ENCODE results near the gene MEGF6. TPM values are rescaled to one million over a fixed set of nuclear protein-coding genes. Genes with fewer than 3 reads are reported as not detected.

MEGF6 gene
- total RNA-seq, 1 experiment from 2014 or later: 21.3 TPM

GRCh38 chr1:3602375-3602774 lies 8.9 kb downstream of the MEGF6 start:
- Histone ChIP-seq H3K27ac (ENCODE audit: insufficient read length, low read depth, low read length) (no peak overlapping the region), H2BK15ac (ENCODE audit: low read depth, low read length) (no peak overlapping the region), H3K79me2 (ENCODE audit: insufficient read depth, low read length) (no peaks in the 10 kb centered on the region), H3K4ac (ENCODE audit: low read depth, low read length) (no peak overlapping the region), H3K9me3 (ENCODE audit: control insufficient read depth, low read depth, low read length) (no peaks in the 10 kb centered on the region), H3K23me2 (ENCODE audit: insufficient read length, low read depth, low read length, poor library complexity, severe bottlenecking) (no peaks in the 10 kb centered on the region), H3K18ac (ENCODE audit: insufficient read length, low read depth, low read length) (no peak overlapping the region), H4K5ac (ENCODE audit: insufficient read length, low read depth, low read length) (no peak overlapping the region), H3K4me1 (ENCODE audit: insufficient read depth, low read length) (peaks cover 3% of the 10 kb centered on the region; the same call in 1 of the 2 replicates), H2BK20ac (ENCODE audit: low read depth, low read length, poor library complexity, severe bottlenecking) (no peak overlapping the region), H3T11ph (ENCODE audit: low read length) (no peak overlapping the region), H2AFZ (ENCODE audit: low read length) (no peak overlapping the region), H2BK5ac (ENCODE audit: insufficient read length, low read length) (no peak overlapping the region), H4K8ac (replicated peaks; ENCODE audit: insufficient read length, low read depth, low read length) (no peak overlapping the region), H3K56ac (ENCODE audit: insufficient read length, low read depth, low read length) (no peak overlapping the region), H3K79me1 (ENCODE audit: insufficient read depth, low read depth, low read length, poor library complexity, severe bottlenecking) (no peaks in the 10 kb centered on the region), H2BK120ac (ENCODE audit: low read depth, low read length, poor library complexity, severe bottlenecking) (no peak overlapping the region), H2BK12ac (ENCODE audit: insufficient read length, low read depth, low read length) (no peak overlapping the region), H3K14ac (ENCODE audit: insufficient read depth, low read length) (no peak overlapping the region), H4K20me1 (ENCODE audit: control insufficient read depth, insufficient read depth, insufficient read length) (no peaks in the 10 kb centered on the region), H4K91ac (ENCODE audit: insufficient read length, low read depth, low read length) (no peak overlapping the region), H3K23ac (ENCODE audit: insufficient read length, low read depth, low read length) (no peak overlapping the region), H3K9ac (ENCODE audit: extremely low read depth, insufficient read length, low read length) (no peak overlapping the region), H2AK5ac (ENCODE audit: insufficient read length, low read length) (no peak overlapping the region), H3K4me2 (ENCODE audit: insufficient read depth, insufficient read length, low read length) (no peak overlapping the region), H3K27me3 (ENCODE audit: insufficient read depth, low read length) (no peaks in the 10 kb centered on the region)
- WGBS (ENCODE audit: extremely low coverage, insufficient read length, low lambda C conversion rate): no CpG with 5 or more reads among the region's 21 CpGs
- Mint-ChIP-seq H3K4me3 (no peak overlapping the region), H3K27ac (no peak overlapping the region; a peak in 1 of 7 replicates), H3K9me3 (no peaks in the 10 kb centered on the region), H3K27me3 (ENCODE audit: low read depth) (no peaks in the 10 kb centered on the region), H3K36me3 (ENCODE audit: insufficient read depth in 1 of 3, low read depth in 3 of 3) (no peaks in the 10 kb centered on the region; a peak in 1 of 7 replicates), H3K4me1 (peaks cover 9 to 14% of the 10 kb centered on the region in 2 experiments)
- TF ChIP-seq CTCF (conservative IDR thresholded peaks at IDR 0.05): no peak
- DNase-seq: no peak
